GM12878 (cell line): ENCODE measurements around the gene PCYOX1L. TPM values are rescaled to one million over a fixed set of nuclear protein-coding genes. Genes with fewer than 3 reads are reported as not detected.

Source experiments
- ATAC-seq: fragments of 200-7000 bp; cut with Tn5 transposase; 3 replicates; pipeline ENCODE4 v1.9.1; 2020; ENCODE audit warnings: mild to moderate bottlenecking, moderate library complexity
- BruUV-seq: library from RNA; stranded (reverse); fragments of 400-500 nt; replicated peaks from 2 replicates; lab custom pipeline; 2021; lab: Mats Ljungman, UMichigan
- CTCF ChIA-PET: fragments of 300-600 bp; sonication (Branson Sonifier 250); formaldehyde crosslinking; extraction: SDS; loops from one replicate; lab custom pipeline; 2021; ENCODE audit warnings: inconsistent platforms; lab: Yijun Ruan, JAX
- POLR2A ChIA-PET: fragments of 350-600 bp; formaldehyde crosslinking; extraction: SDS; loops from one replicate; lab custom pipeline; 2021; ENCODE audit warnings: inconsistent platforms; lab: Charles Lee
- RAD21 ChIA-PET: fragments of 300-600 bp; sonication (Branson Sonifier 250); formaldehyde crosslinking; loops from one replicate; lab custom pipeline; 2023; ENCODE audit warnings: antibody characterized with exemption; ENCODE audit not compliant: unreplicated experiment; lab: Charles Lee
- SMC1A ChIA-PET: fragments of 300-600 bp; sonication (Branson Sonifier 250); formaldehyde crosslinking; loops from one replicate; lab custom pipeline; 2023; ENCODE audit not compliant: unreplicated experiment, uncharacterized antibody; lab: Charles Lee
- DNase-seq: peaks from one replicate; pipeline ENCODE4 v3.0.0-alpha.2; 2011; ENCODE audit warnings: low read depth, low spot score
- FAIRE-seq: peaks from 3 replicates; lab custom pipeline; 2011; peaks lifted over from hg19 to GRCh38; lab: Jason Lieb, UNC
- H2AFZ ChIP-seq: 2 replicates; pipeline ENCODE4 v1.6.0; 2011; ENCODE audit warnings: low read depth, low read length, control low read depth; ENCODE audit not compliant: control insufficient read depth
- H3K27ac ChIP-seq: 2 replicates; pipeline ENCODE4 v1.5.1; 2011; ENCODE audit warnings: control low read depth; ENCODE audit not compliant: control insufficient read depth, insufficient read depth
- H3K27me3 ChIP-seq, 2 experiments: replicated peaks in 1 of 2; 2 replicates each; pipeline versions ENCODE4 v1.6.0 to v1.6.1; 2011; ENCODE audit warnings: low read length in 1 of 2; ENCODE audit not compliant: control insufficient read depth in 2 of 2, insufficient read depth in 2 of 2
- H3K36me3 ChIP-seq, 2 experiments: 2 replicates each; pipeline ENCODE4 v1.5.1; 2011; ENCODE audit warnings: low read length in 1 of 2; ENCODE audit not compliant: control insufficient read depth in 2 of 2, insufficient read depth in 2 of 2
- H3K4me1 ChIP-seq: 2 replicates; pipeline ENCODE4 v1.6.1; 2011; ENCODE audit warnings: mild to moderate bottlenecking, low read length, moderate library complexity, mixed read lengths; ENCODE audit not compliant: control insufficient read depth, insufficient read depth
- H3K4me2 ChIP-seq: 2 replicates; pipeline ENCODE4 v1.6.0; 2011; ENCODE audit warnings: control low read depth; ENCODE audit not compliant: control insufficient read depth, insufficient read depth
- H3K4me3 ChIP-seq: fragments of 200-600 bp; sonication (generic); 2 replicates; pipeline ENCODE4 v1.5.1; 2016
- H3K79me2 ChIP-seq: 2 replicates; pipeline ENCODE4 v1.6.0; 2011; ENCODE audit warnings: low read length; ENCODE audit not compliant: control insufficient read depth, insufficient read depth
- H3K9ac ChIP-seq: 2 replicates; pipeline ENCODE4 v1.8.0; 2011; ENCODE audit warnings: low read length, control low read depth, mixed read lengths; ENCODE audit not compliant: control insufficient read depth, insufficient read depth
- H3K9me3 ChIP-seq: replicated peaks from 3 replicates; pipeline ENCODE4 v1.5.1; 2011; ENCODE audit warnings: mild to moderate bottlenecking, low read length; ENCODE audit not compliant: control insufficient read depth, insufficient read depth
- H4K20me1 ChIP-seq: 2 replicates; pipeline ENCODE4 v1.6.0; 2011; ENCODE audit not compliant: control insufficient read depth, insufficient read depth
- ATF7 ChIP-seq: fragments of 450-650 bp; IDR thresholded peaks from 2 replicates; pipeline ENCODE4 v1.6.1; 2016; ENCODE audit warnings: low read depth, mild to moderate bottlenecking
- ELK1 ChIP-seq: IDR thresholded peaks from 2 replicates; pipeline ENCODE4 v1.6.1; 2012; ENCODE audit warnings: low read depth, low read length, improper control_type of control experiment
- EZH2 ChIP-seq: IDR thresholded peaks from 2 replicates; pipeline ENCODE4 v1.6.1; 2012; ENCODE audit warnings: low read depth, mild to moderate bottlenecking, control low read depth, inconsistent platforms, low read length, borderline replicate concordance; ENCODE audit not compliant: control insufficient read depth
- FOXM1 ChIP-seq: IDR thresholded peaks from 2 replicates; pipeline ENCODE4 v1.6.1; 2012; ENCODE audit warnings: low read depth, mild to moderate bottlenecking, inconsistent platforms, low read length, moderate library complexity
- GABPA ChIP-seq: IDR thresholded peaks from 2 replicates; pipeline ENCODE4 v1.6.1; 2014; ENCODE audit warnings: antibody characterized with exemption, low read depth, mild to moderate bottlenecking, inconsistent platforms
- HCFC1 ChIP-seq: fragments of 150-350 bp; IDR thresholded peaks from 2 replicates; pipeline ENCODE4 v1.6.1; 2014; ENCODE audit warnings: low read length
- HDAC2 ChIP-seq: fragments of 200-600 bp; sonication (generic); IDR thresholded peaks from 2 replicates; pipeline ENCODE4 v1.6.1; 2017
- NR2F1 ChIP-seq: fragments of 450-650 bp; conservative IDR thresholded peaks from 2 replicates; pipeline ENCODE4 v1.6.1; 2017; ENCODE audit warnings: mild to moderate bottlenecking
- POLR2AphosphoS5 ChIP-seq: IDR thresholded peaks from 2 replicates; pipeline ENCODE4 v1.6.1; 2011; ENCODE audit warnings: mild to moderate bottlenecking, low read length, inconsistent platforms
- RUNX3 ChIP-seq: IDR thresholded peaks from 2 replicates; pipeline ENCODE4 v1.6.1; 2012; ENCODE audit warnings: low read length, inconsistent platforms
- SIX5 ChIP-seq: IDR thresholded peaks from 2 replicates; pipeline ENCODE4 v1.6.1; 2011; ENCODE audit warnings: mild to moderate bottlenecking, low read depth, low read length, moderate library complexity; ENCODE audit not compliant: severe bottlenecking
- SMAD1 ChIP-seq: fragments of 450-650 bp; IDR thresholded peaks from 2 replicates; pipeline ENCODE4 v1.6.1; 2018; ENCODE audit warnings: mild to moderate bottlenecking, low read depth; ENCODE audit not compliant: partially characterized antibody
- TBL1XR1 ChIP-seq: IDR thresholded peaks from 2 replicates; pipeline ENCODE4 v1.6.1; 2012; ENCODE audit warnings: low read depth, low read length, improper control_type of control experiment
- WGBS: methylation state at CpG from one replicate; pipeline ENCODE4 v1.1.6; 2016; ENCODE audit warnings: low lambda C conversion rate; ENCODE audit not compliant: insufficient replicate concordance, insufficient coverage; ENCODE audit errors: missing lambda C conversion rate; 5-methylcytosine and 5-hydroxymethylcytosine counted together
- in situ Hi-C: fragments of 300-500 bp; cut with MboI; formaldehyde crosslinking; loops from 9 replicates; pipeline ENCODE4 v1.14.3; 2018; ENCODE audit warnings: mixed read lengths
- intact Hi-C: fragments of 100-400 bp; cut with micrococcal nuclease; formaldehyde crosslinking; loops from one replicate; pipeline ENCODE4 v1.14.2; 2022; ENCODE audit not compliant: unreplicated experiment
- polyA plus RNA-seq, 11 experiments: library from polyadenylated mRNA; depleted of rRNA in 4 of 11; unstranded in 6 of 11; stranded (reverse) in 5 of 11; fragments of >200 nt; fragmentation: Nextera tagmentation in 4 of 11; fragmentation: Illumina TruSeq in 1 of 11; extraction: Ambion mirVana in 4 of 11; extraction: Trizol in 1 of 11; gene quantifications; 1 replicate in 1 of 11; 2 replicates in 10 of 11; pipeline versions ENCODE4 v1.2.1 to v1.2.3, GENCODE V29; 2011 to 2016; ENCODE audit warnings: inconsistent platforms in 2 of 11, missing spikeins in 2 of 11, low read depth in 1 of 11
- total RNA-seq, 4 experiments: library from RNA; depleted of rRNA in 3 of 4; stranded (reverse); fragments of >200 nt in 3 of 4; fragmentation: Illumina TruSeq in 1 of 4; extraction: Trizol in 1 of 4; gene quantifications; 2 replicates each; pipeline versions ENCODE4 v1.2.1 to v1.2.3, GENCODE V29; 2013 to 2021
- TF ChIP-seq, protein P1 (sequence below): fragments of 450-650 bp; IDR thresholded peaks from 2 replicates; pipeline ENCODE4 v1.6.1; 2014; ENCODE audit warnings: mild to moderate bottlenecking
- TF ChIP-seq, protein P2 (sequence below): IDR thresholded peaks from 2 replicates; pipeline ENCODE4 v1.6.1; 2012; ENCODE audit warnings: low read depth, low read length, improper control_type of control experiment

PCYOX1L gene
- total and polyA plus RNA-seq, 10 of the 15 experiments (the other 5 are each of a cell fraction or from before 2014, with no cell fraction given) = 2.9 to 17.0 (median 12.9) TPM

DNA sequence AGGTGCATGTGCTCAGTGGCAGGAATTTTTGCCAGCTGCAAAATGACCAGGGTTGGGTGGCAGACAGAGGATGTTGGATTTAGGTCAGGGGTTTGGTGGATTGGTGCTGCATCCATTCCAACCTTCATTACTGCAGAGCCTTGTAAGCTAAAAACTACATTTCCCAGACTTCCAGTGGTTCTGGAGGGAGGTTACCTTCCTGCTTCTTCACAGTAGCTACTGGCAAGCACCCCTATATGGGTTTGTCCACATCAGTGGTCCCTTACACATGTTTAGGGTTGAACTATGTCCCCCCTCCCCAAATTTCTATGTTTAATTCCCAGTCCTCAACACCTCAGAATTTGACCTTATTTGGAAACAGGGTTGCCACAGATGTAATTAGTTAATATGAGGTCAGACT is 41.9 kb downstream of the PCYOX1L start:
- RAD21 ChIA-PET = interaction anchor here (1.9 kb wide), 1 partner anchor 9 kb away, joined by 4 read pairs; no protein-coding TSS in a partner anchor
- Histone ChIP-seq H3K79me2 (no peaks in the 10 kb centered on the region), H2AFZ (no peak overlapping the region), H3K27me3 (no peaks in the 10 kb centered on the region), H3K9ac (no peak overlapping the region), H3K4me3 (no peak overlapping the region), H3K9me3 (no peaks in the 10 kb centered on the region), H4K20me1 (no peaks in the 10 kb centered on the region), H3K4me2 (no peak overlapping the region), H3K4me1 (no peaks in the 10 kb centered on the region), H3K36me3 (no peaks in the 10 kb centered on the region), H3K27ac (no peak overlapping the region)
- FAIRE-seq = no peak
- CTCF ChIA-PET = interaction anchor here (1.0 to 1.1 kb wide), 2 partner anchors 18 to 32 kb away, joined by 3 to 4 read pairs; no protein-coding TSS in a partner anchor
- TF ChIP-seq SIX5 (peak; percentile 39), GABPA (no peak), HCFC1 (peak; percentile 34; the same call in 1 of the 2 replicates)
- BruUV-seq = no TSS peak
- DNase-seq = no peak
- intact Hi-C loops (no loop called here), in situ Hi-C loops (no loop called here)
- SMC1A ChIA-PET = interaction anchor here (0.6 to 1.3 kb wide), 6 partner anchors 9 to 77 kb away, joined by 3 to 4 read pairs (median 3); no protein-coding TSS in a partner anchor
- peak; percentile 68; the same call in 2 of the 3 replicates for ATAC-seq
- POLR2A ChIA-PET = interaction anchor here (2.4 kb wide), 1 partner anchor 20 kb away, joined by 11 read pairs; no protein-coding TSS in a partner anchor

GRCh38 chr5:149400304-149400703 is 42.5 kb downstream of the PCYOX1L start:
- Histone ChIP-seq H3K4me3 (no peak overlapping the region), H4K20me1 (no peaks in the 10 kb centered on the region), H3K9me3 (no peaks in the 10 kb centered on the region), H2AFZ (no peak overlapping the region), H3K27ac (no peak overlapping the region), H3K36me3 (no peaks in the 10 kb centered on the region), H3K4me1 (no peaks in the 10 kb centered on the region), H3K9ac (no peak overlapping the region), H3K79me2 (no peaks in the 10 kb centered on the region), H3K4me2 (no peak overlapping the region), H3K27me3 (no peaks in the 10 kb centered on the region)
- ATAC-seq (no peak), DNase-seq (no peak), FAIRE-seq (no peak)
- ChIA-PET CTCF (interaction anchor here (0.7 to 1.1 kb wide), 4 partner anchors 13 to 164 kb away, joined by 3 to 4 read pairs (median 4); no protein-coding TSS in a partner anchor), RAD21 (interaction anchor here (1.3 to 1.9 kb wide), 2 partner anchors 10 to 29 kb away, joined by 4 read pairs; no protein-coding TSS in a partner anchor), POLR2A (interaction anchor here (2.4 kb wide), 1 partner anchor 19 kb away, joined by 11 read pairs; no protein-coding TSS in a partner anchor), SMC1A (interaction anchor here (0.6 to 1.3 kb wide), 6 partner anchors 8 to 77 kb away, joined by 3 to 4 read pairs (median 3); no protein-coding TSS in a partner anchor)
- BruUV-seq = no TSS peak
- WGBS = 34% methylated on average over 6 of the region's 6 CpGs
- in situ Hi-C loops (no loop called here), intact Hi-C loops (no loop called here)
- TF ChIP-seq HDAC2 = no peak
- no peak for TF ChIP-seq TBL1XR1
- TF ChIP-seq, protein P1, sequence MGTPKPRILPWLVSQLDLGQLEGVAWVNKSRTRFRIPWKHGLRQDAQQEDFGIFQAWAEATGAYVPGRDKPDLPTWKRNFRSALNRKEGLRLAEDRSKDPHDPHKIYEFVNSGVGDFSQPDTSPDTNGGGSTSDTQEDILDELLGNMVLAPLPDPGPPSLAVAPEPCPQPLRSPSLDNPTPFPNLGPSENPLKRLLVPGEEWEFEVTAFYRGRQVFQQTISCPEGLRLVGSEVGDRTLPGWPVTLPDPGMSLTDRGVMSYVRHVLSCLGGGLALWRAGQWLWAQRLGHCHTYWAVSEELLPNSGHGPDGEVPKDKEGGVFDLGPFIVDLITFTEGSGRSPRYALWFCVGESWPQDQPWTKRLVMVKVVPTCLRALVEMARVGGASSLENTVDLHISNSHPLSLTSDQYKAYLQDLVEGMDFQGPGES = no peak
- TF ChIP-seq ATF7 = no peak
- TF ChIP-seq SMAD1 = no peak
- TF ChIP-seq EZH2 = no peak
- no peak for TF ChIP-seq POLR2AphosphoS5
- no peak for TF ChIP-seq FOXM1
- TF ChIP-seq RUNX3 = no peak
- no peak for TF ChIP-seq NR2F1
- no peak for TF ChIP-seq ELK1
- TF ChIP-seq, protein P2, sequence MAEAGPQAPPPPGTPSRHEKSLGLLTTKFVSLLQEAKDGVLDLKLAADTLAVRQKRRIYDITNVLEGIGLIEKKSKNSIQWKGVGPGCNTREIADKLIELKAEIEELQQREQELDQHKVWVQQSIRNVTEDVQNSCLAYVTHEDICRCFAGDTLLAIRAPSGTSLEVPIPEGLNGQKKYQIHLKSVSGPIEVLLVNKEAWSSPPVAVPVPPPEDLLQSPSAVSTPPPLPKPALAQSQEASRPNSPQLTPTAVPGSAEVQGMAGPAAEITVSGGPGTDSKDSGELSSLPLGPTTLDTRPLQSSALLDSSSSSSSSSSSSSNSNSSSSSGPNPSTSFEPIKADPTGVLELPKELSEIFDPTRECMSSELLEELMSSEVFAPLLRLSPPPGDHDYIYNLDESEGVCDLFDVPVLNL = no peak
